HG03439 (cell line): ENCODE data around the gene C3orf70.

Experiments
- ATAC-seq: cut with Tn5 transposase; IDR thresholded peaks from one replicate; pipeline ENCODE4 v1.9.1; 2021; ENCODE audit warnings: mild to moderate bottlenecking, moderate library complexity; ENCODE audit not compliant: unreplicated experiment

The C3orf70 gene

GRCh38 chr3:185089343-185089742, 63.5 kb downstream of the C3orf70 start:
- no peak for ATAC-seq

- ATAC-seq = no peak
Observed at GRCh38 chr3:185087419-185087818, 65.4 kb downstream of the C3orf70 start.

- no peak for ATAC-seq
Observed at GRCh38 chr3:185084901-185085300, 68.0 kb downstream of the C3orf70 start.

GRCh38 chr3:185084402-185084801, 68.5 kb downstream of the C3orf70 start:
- ATAC-seq = no peak

- no peak for ATAC-seq
Observed at GRCh38 chr3:185082829-185083228, 70.0 kb downstream of the C3orf70 start.

- ATAC-seq = no peak
Observed at GRCh38 chr3:185082149-185082548, 70.7 kb downstream of the C3orf70 start.

GRCh38 chr3:185081521-185081920, 71.3 kb downstream of the C3orf70 start:
- no peak for ATAC-seq

GRCh38 chr3:185079625-185080024, 73.2 kb downstream of the C3orf70 start:
- no peak for ATAC-seq

GRCh38 chr3:185076219-185076618, 76.6 kb downstream of the C3orf70 start:
- no peak for ATAC-seq

GRCh38 chr3:185075547-185075946, 77.3 kb downstream of the C3orf70 start:
- ATAC-seq = no peak

- ATAC-seq = no peak
Observed at GRCh38 chr3:185071287-185071800, 81.5 kb downstream of the C3orf70 start.

GRCh38 chr3:185070491-185071286, 82.2 kb downstream of the C3orf70 start:
- no peak for ATAC-seq

GRCh38 chr3:185069037-185070030, 83.5 kb downstream of the C3orf70 start:
- no peak for ATAC-seq

GRCh38 chr3:185067173-185067572, 85.7 kb downstream of the C3orf70 start:
- no peak for ATAC-seq

GRCh38 chr3:185066251-185066650, 86.6 kb downstream of the C3orf70 start:
- ATAC-seq = no peak

GRCh38 chr3:185065059-185065458, 87.8 kb downstream of the C3orf70 start:
- no peak for ATAC-seq

- no peak for ATAC-seq
Observed at GRCh38 chr3:185063431-185063830, 89.4 kb downstream of the C3orf70 start.

GRCh38 chr3:185062191-185062590, 90.7 kb downstream of the C3orf70 start:
- no peak for ATAC-seq

- no peak for ATAC-seq
Observed at GRCh38 chr3:185060655-185061054, 92.2 kb downstream of the C3orf70 start.

GRCh38 chr3:185059766-185060165, 93.1 kb downstream of the C3orf70 start:
- no peak for ATAC-seq

GRCh38 chr3:185058796-185059195, 94.1 kb downstream of the C3orf70 start:
- ATAC-seq = no peak
